CD4-positive, CD25-positive, alpha-beta regulatory T cell (primary cell): ENCODE measurements around the gene RFPL1. TPM values are rescaled to one million over a fixed set of nuclear protein-coding genes. Genes with fewer than 3 reads are reported as not detected.
A peak's percentile ranks its signal among the peaks of the same experiment; 100 is the strongest.
"Not testable (repeated sequence)": the region's sequence is repeated elsewhere in the genome, so short reads cannot be mapped to it uniquely, and the experiment has no call there.

Experiments
- ATAC-seq, 2 donors: fragments of 150-1000 bp; cut with Tn5 transposase; one replicate each; pipeline ENCODE4 v1.10.0; 2021; ENCODE audit warnings: low read depth in 2 of 2, moderate number of reproducible peaks in 2 of 2, moderate library complexity in 1 of 2
- DNase-seq, 3 donors: peaks; one replicate each; pipeline versions ENCODE4 v3.0.0 to v3.0.0-alpha.2; 2012 to 2022; ENCODE audit warnings: mixed read lengths in 1 of 3
- H3K27ac ChIP-seq: one replicate; pipeline ENCODE4 v1.7.0; 2013; ENCODE audit warnings: mild to moderate bottlenecking, low read length; ENCODE audit not compliant: insufficient read depth, poor library complexity, severe bottlenecking
- H3K27me3 ChIP-seq: one replicate; pipeline ENCODE4 v1.7.0; 2013; ENCODE audit warnings: low read length; ENCODE audit not compliant: control insufficient read depth, insufficient read depth
- H3K36me3 ChIP-seq: one replicate; pipeline ENCODE4 v1.7.0; 2013; ENCODE audit warnings: mild to moderate bottlenecking, low read length, moderate library complexity; ENCODE audit not compliant: control insufficient read depth, insufficient read depth
- H3K4me1 ChIP-seq: 2 replicates; pipeline ENCODE4 v1.7.0; 2013; ENCODE audit warnings: mild to moderate bottlenecking, low read length; ENCODE audit not compliant: insufficient read depth, control insufficient read depth, poor library complexity, severe bottlenecking
- H3K4me3 ChIP-seq: one replicate; pipeline ENCODE4 v1.7.0; 2013; ENCODE audit warnings: low read depth, mild to moderate bottlenecking, low read length, moderate library complexity
- H3K9me3 ChIP-seq, 2 experiments: 1 replicate in 1 of 2; 2 replicates in 1 of 2; pipeline ENCODE4 v1.7.0; 2013; ENCODE audit warnings: low read length in 2 of 2, mild to moderate bottlenecking in 1 of 2, moderate library complexity in 1 of 2; ENCODE audit not compliant: control insufficient read depth in 2 of 2
- H3K27ac Mint-ChIP-seq, 3 donors: one replicate each; pipeline ENCODE4 v1.8.0; 2020 to 2022; ENCODE audit warnings: mild to moderate bottlenecking in 3 of 3, mixed read lengths in 3 of 3, moderate library complexity in 2 of 3
- H3K27me3 Mint-ChIP-seq: one replicate; pipeline ENCODE4 v1.8.0; 2022; ENCODE audit warnings: mild to moderate bottlenecking, mixed read lengths
- H3K36me3 Mint-ChIP-seq: one replicate; pipeline ENCODE4 v1.8.0; 2020; ENCODE audit warnings: mixed read lengths
- H3K4me1 Mint-ChIP-seq, 4 donors: one replicate each; pipeline ENCODE4 v1.8.0; 2020 to 2022; ENCODE audit warnings: mixed read lengths in 4 of 4, mild to moderate bottlenecking in 1 of 4
- H3K4me3 Mint-ChIP-seq, 4 donors: one replicate each; pipeline ENCODE4 v1.8.0; 2020 to 2022; ENCODE audit warnings: mild to moderate bottlenecking in 4 of 4, mixed read lengths in 4 of 4, moderate library complexity in 3 of 4
- H3K9me3 Mint-ChIP-seq, 7 donors: one replicate each; pipeline ENCODE4 v1.8.0; 2020 to 2022; ENCODE audit warnings: mixed read lengths in 7 of 7, mild to moderate bottlenecking in 3 of 7, moderate library complexity in 2 of 7
- polyA plus RNA-seq, 4 donors: library from polyadenylated mRNA; unstranded; fragments of 300-500 nt; fragmentation: Illumina TruSeq; gene quantifications; one replicate each; pipeline ENCODE4 v1.2.3, GENCODE V29; 2021
- total RNA-seq: library from RNA; stranded (reverse); gene quantifications from one replicate; pipeline ENCODE4 v1.2.3, GENCODE V29; 2022

RFPL1 gene
- total and polyA plus RNA-seq, 5 donors from 2014 or later: not detected

DNA sequence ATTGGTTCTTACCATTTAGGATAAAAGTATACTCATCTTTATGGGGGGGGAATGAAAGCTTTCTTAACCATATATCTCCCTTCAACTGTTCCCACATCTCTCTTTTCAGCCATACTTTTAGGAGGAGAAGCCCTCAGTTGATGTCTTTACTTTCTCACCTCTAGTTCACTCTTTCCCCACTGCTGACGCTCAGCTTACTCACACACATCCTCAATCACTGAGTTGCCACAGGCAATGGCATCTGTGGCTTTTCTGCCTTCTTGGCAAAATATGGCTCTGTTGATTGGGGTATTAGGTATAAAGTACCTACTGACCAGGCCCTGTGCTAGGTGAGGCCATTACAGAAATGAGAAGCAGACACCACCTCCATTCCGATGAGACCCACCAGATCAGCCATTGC is 37.8 kb upstream of the RFPL1 start:
- no peak overlapping the region for H3K27ac ChIP-seq
- Mint-ChIP-seq H3K36me3 (no peaks in the 10 kb centered on the region), H3K4me1 (no peaks in the 10 kb centered on the region), H3K9me3 (no peaks in the 10 kb centered on the region), H3K27ac (no peak overlapping the region), H3K4me3 (no peak overlapping the region), H3K27me3 (peaks cover 37% of the 10 kb centered on the region)
- H3K36me3 ChIP-seq: no peaks in the 10 kb centered on the region
- no peak overlapping the region for H3K4me3 ChIP-seq
- no peaks in the 10 kb centered on the region for H3K9me3 ChIP-seq
- H3K4me1 ChIP-seq: no peaks in the 10 kb centered on the region
- H3K27me3 ChIP-seq: peaks cover 4% of the 10 kb centered on the region
- no peak for DNase-seq
- ATAC-seq: no peak

DNA sequence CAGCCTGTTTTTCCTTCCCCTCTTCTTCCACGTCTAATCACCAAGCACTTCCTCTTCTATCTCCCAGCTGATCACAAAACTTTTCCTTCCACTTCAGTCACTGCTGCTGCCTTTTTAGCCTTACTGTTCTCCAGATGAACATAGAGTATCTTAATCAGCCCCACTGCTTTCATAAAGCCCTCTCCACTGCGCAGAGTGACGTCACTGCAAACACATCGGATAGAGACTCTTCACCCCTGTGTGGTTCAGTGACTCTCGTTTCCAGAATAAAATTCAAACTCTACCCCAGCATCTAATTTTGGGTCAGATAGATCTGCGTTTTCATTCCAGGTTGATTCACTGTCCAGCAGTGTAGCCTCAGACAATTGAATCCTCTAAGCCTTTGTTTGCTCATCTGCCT is 36.8 kb upstream of the RFPL1 start:
- H3K36me3 ChIP-seq, H3K27me3 ChIP-seq, H3K27ac ChIP-seq, H3K9me3 Mint-ChIP-seq, H3K4me1 Mint-ChIP-seq, H3K4me3 Mint-ChIP-seq, H3K27ac Mint-ChIP-seq, H3K4me1 ChIP-seq, H3K4me3 ChIP-seq, H3K9me3 ChIP-seq, ATAC-seq, H3K36me3 Mint-ChIP-seq, DNase-seq: not testable (repeated sequence)
- H3K27me3 Mint-ChIP-seq: peaks cover 34% of the 10 kb centered on the region

DNA sequence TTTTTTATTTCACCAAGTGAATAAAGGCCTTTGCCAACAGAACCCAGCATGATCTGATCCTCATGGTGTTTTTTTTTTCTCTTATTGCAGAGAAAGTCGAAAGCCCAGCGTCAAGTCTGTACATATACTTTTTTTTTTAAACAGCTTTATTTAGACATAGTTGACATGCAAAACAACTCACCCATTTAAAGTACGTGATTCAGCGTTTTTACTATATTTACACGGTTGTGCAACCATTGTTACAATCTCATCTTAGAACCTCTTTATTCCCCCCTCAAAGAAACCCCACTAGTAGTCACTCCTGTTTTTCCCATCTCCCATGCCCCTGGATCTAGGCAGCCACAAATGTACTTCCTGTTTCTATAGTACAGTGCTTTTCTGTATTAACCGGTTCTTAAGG is 29.4 kb upstream of the RFPL1 start:
- no peak overlapping the region for H3K27ac ChIP-seq
- H3K4me1 ChIP-seq: no peaks in the 10 kb centered on the region
- Mint-ChIP-seq H3K27me3 (peaks cover 5% of the 10 kb centered on the region), H3K36me3 (no peaks in the 10 kb centered on the region), H3K4me3 (no peak overlapping the region), H3K27ac (no peak overlapping the region), H3K4me1 (peaks cover 0 to 8% (median 4%) of the 10 kb centered on the region in 4 donors), H3K9me3 (no peaks in the 10 kb centered on the region)
- DNase-seq: no peak
- no peak overlapping the region for H3K4me3 ChIP-seq
- no peaks in the 10 kb centered on the region for H3K27me3 ChIP-seq
- no peaks in the 10 kb centered on the region for H3K9me3 ChIP-seq
- H3K36me3 ChIP-seq: no peaks in the 10 kb centered on the region
- ATAC-seq: no peak

DNA sequence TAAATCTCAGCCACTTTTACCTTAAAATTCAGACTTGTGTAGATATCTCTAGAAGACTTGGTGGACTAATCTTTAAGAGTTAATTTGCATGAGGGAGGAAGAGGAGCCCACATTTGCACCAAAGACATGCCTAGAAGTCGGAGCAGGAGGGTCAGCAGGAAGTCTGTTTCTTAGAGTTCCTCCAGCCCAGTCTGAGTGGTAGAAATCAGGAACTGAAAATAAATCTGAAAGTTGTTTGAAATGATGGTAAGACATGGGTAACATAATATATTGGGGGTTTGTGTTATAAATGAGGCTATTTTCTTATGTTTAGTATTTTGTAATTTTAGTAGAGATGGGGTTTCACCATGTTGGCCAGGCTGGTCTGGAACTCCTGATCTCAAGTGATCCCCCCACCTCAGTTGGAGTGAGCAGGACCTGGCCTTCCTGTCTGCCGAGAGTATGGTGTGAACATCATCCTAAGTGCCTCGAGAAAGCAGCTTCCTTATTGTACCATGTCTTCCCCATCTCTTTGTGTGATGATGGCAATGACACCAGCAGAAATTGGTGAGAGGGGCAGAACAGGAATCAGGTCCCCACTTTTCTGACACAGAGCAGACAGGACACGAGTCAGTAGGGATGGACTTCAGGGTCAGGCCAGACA is 26.7 kb upstream of the RFPL1 start:
- not testable (repeated sequence) for H3K9me3 Mint-ChIP-seq, H3K36me3 Mint-ChIP-seq, H3K9me3 ChIP-seq, DNase-seq, H3K27ac ChIP-seq, ATAC-seq, H3K36me3 ChIP-seq, H3K4me3 ChIP-seq, H3K27me3 ChIP-seq, H3K4me1 ChIP-seq, H3K27me3 Mint-ChIP-seq
- H3K4me3 Mint-ChIP-seq: peak overlapping the region in 1 of 4 donors; percentile 28
- peak overlapping the region in 2 of 3 donors; percentile 56 to 69 for H3K27ac Mint-ChIP-seq
- peaks cover 0 to 26% (median 15%) of the 10 kb centered on the region in 4 donors for H3K4me1 Mint-ChIP-seq

DNA sequence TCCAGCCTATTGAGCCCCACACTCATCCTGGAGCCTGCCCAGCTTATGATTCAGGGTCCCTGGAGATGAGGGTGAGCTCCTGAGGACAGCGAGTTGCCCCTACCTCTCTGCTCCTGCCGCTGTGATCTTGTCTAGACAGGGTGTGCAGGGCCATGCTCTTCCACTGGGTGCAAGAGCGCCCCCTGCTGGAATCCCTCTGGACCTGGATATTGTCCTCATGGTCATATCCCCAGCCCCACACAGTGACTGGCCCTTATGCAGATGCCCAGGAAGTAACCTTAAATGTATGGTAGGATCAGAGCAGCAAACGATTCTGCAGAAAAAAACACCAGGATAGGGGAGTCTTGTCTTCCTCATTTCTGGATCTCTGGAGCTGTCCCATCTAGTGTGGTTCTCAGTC is 25.6 kb upstream of the RFPL1 start:
- not testable (repeated sequence) for H3K27ac ChIP-seq, H3K4me1 ChIP-seq, H3K9me3 Mint-ChIP-seq, H3K4me3 ChIP-seq, H3K27me3 ChIP-seq, H3K36me3 Mint-ChIP-seq, H3K36me3 ChIP-seq, H3K27me3 Mint-ChIP-seq, H3K9me3 ChIP-seq, H3K4me3 Mint-ChIP-seq, H3K27ac Mint-ChIP-seq
- peaks cover 0 to 29% (median 14%) of the 10 kb centered on the region in 4 donors for H3K4me1 Mint-ChIP-seq
- ATAC-seq: peak; percentile 25 to 36
- DNase-seq: peak in 1 of 3 donors; percentile 31

DNA sequence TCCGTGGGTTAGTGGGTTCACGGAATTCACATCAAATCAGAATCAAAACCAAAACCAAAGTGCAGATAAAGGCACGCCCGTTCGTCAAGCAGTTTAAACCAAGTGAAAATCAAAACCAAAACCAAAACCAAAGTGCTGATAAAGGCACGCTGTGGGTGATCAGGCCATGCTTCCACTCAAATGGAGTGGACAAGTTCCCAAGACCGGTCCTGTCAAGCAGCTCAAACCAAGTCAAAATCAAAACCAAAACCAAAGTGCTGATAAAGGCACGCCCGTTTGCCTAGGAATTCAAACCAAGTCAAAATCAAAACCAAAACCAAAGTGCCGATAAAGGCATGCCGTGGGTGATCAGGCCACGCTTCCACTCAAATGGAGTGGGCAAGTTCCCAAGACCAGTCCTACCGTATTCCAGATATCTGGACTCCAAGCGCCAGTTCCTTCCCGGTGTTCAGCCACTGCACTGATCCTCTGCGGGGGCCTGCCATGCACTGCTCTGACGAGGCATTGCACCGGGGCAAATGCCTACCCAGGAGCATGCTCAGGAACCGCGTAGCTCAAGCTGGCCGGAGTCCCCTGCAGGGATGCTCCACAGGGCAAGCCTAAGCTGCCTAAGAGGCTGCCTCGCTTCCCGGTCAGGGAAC is 23.3 kb upstream of the RFPL1 start:
- H3K4me3 ChIP-seq: peak overlapping the region; percentile 88
- H3K27ac ChIP-seq: peak overlapping the region; percentile 80
- Mint-ChIP-seq H3K4me1 (peaks cover 0 to 29% (median 13%) of the 10 kb centered on the region in 4 donors), H3K4me3 (peak overlapping the region; percentile 69 to 95 (median 92)), H3K27ac (peak overlapping the region; percentile 94 to 97 (median 96))
- DNase-seq (peak; percentile 39 to 92 (median 69)), ATAC-seq (peak; percentile 85 to 86)
- H3K9me3 Mint-ChIP-seq, H3K9me3 ChIP-seq, H3K27me3 Mint-ChIP-seq, H3K4me1 ChIP-seq, H3K27me3 ChIP-seq, H3K36me3 Mint-ChIP-seq, H3K36me3 ChIP-seq: not testable (repeated sequence)

DNA sequence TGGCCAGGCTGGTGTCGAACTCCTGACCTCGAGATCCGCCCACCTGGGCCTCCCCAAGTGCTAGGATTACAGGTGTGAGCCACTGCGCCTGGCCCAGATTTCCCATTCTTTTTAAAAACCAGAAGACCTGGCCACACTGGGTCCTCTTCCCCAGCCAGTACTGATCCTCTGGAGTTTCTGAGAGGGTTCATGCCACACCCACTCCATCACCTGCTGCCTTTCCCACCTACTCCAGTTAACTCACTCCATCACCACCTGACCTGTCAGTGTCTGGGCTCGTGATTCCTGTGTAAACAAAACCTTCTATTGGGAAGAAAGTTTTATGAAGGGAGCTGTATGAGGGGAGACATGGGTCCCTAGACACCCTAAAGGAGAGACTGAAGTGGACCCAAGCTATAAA is 19.7 kb upstream of the RFPL1 start:
- not testable (repeated sequence) for H3K9me3 Mint-ChIP-seq, H3K36me3 ChIP-seq, H3K4me3 ChIP-seq, H3K4me3 Mint-ChIP-seq, H3K36me3 Mint-ChIP-seq, H3K27me3 Mint-ChIP-seq, H3K27ac Mint-ChIP-seq, ATAC-seq, H3K27ac ChIP-seq, DNase-seq, H3K9me3 ChIP-seq, H3K27me3 ChIP-seq, H3K4me1 ChIP-seq
- H3K4me1 Mint-ChIP-seq: peaks cover 0 to 21% (median 11%) of the 10 kb centered on the region in 4 donors

DNA sequence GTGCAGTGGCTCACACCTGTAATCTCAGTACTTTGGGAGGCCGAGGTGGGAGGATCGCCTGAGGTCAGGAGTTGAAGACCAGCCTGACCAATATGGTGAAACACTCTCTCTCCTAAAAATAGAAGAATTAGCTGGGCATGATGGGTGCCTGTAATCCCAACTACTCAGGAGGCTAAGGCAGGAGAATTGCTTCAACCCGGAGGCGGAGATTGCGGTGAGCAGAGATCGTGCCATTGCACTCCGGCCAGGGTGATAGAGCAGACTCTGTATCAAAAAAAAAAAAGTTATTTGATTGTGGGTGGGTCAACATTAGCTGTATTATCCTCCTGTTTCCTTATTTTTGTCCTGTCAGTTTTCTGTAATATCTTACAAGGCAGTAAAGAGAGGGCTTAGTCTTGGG is 11.9 kb upstream of the RFPL1 start:
- Mint-ChIP-seq H3K27ac (no peak overlapping the region), H3K9me3 (no peaks in the 10 kb centered on the region), H3K27me3 (peaks cover 32% of the 10 kb centered on the region), H3K4me3 (no peak overlapping the region), H3K4me1 (no peaks in the 10 kb centered on the region), H3K36me3 (no peaks in the 10 kb centered on the region)
- no peaks in the 10 kb centered on the region for H3K4me1 ChIP-seq
- H3K4me3 ChIP-seq: no peak overlapping the region
- peaks cover 10% of the 10 kb centered on the region for H3K27me3 ChIP-seq
- H3K27ac ChIP-seq: no peak overlapping the region
- no peaks in the 10 kb centered on the region for H3K9me3 ChIP-seq
- DNase-seq (no peak), ATAC-seq (no peak)
- no peaks in the 10 kb centered on the region for H3K36me3 ChIP-seq
